Stimulated activated naive CD8-positive, alpha-beta T cell treated with anti-CD3 and anti-CD28 coated beads, Interleukin-15, amount 100 ng/mL, for 72 hours (primary cell): ENCODE results near the gene FXR1.
A peak's percentile ranks its signal among the peaks of the same experiment; 100 is the strongest.

Experiments
- ATAC-seq: fragments of 150-1000 bp; cut with Tn5 transposase; 2 replicates; pipeline ENCODE4 v1.10.0; 2021; ENCODE audit warnings: mild to moderate bottlenecking, moderate library complexity
- DNase-seq, 2 donors: peaks; one replicate each; pipeline ENCODE4 v3.0.0; 2021 to 2022
- H3K27ac Mint-ChIP-seq, 2 donors: one replicate each; pipeline ENCODE4 v1.8.0; 2022; ENCODE audit warnings: mild to moderate bottlenecking in 2 of 2, mixed read lengths in 2 of 2, moderate library complexity in 2 of 2
- H3K27me3 Mint-ChIP-seq: one replicate; pipeline ENCODE4 v1.8.0; 2022; ENCODE audit warnings: mixed read lengths
- H3K4me1 Mint-ChIP-seq: one replicate; pipeline ENCODE4 v1.8.0; 2022; ENCODE audit warnings: mild to moderate bottlenecking, mixed read lengths
- H3K4me3 Mint-ChIP-seq, 2 donors: one replicate each; pipeline ENCODE4 v1.8.0; 2022; ENCODE audit warnings: mild to moderate bottlenecking in 2 of 2, mixed read lengths in 2 of 2, moderate library complexity in 1 of 2
- H3K9me3 Mint-ChIP-seq, 2 donors: one replicate each; pipeline ENCODE4 v1.8.0; 2022; ENCODE audit warnings: mixed read lengths in 2 of 2

Gene FXR1

DNA sequence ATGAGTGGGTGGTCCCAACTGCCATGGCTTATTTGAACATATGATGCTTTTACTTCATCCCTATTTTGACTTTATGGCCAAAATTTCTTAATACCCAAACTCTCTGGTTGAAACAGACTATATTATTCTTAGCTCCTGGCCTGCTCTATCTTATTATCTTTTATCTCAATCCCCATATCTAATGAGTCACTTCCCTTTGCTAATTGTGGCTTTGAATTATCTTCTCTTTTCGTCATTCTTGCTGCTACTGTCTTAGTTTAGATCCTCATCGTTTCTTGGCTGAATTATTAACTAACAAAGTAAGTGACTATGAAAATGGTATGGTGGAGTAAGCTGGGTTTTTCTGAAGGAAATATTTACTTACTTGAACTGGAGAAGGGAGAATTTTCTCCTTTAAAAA is 105.2 kb downstream of the FXR1 start:
- Mint-ChIP-seq H3K27me3 (peaks cover 10% of the 10 kb centered on the region), H3K4me1 (no peaks in the 10 kb centered on the region), H3K27ac (peak overlapping the region in 1 of 2 donors; percentile 59), H3K9me3 (no peaks in the 10 kb centered on the region), H3K4me3 (no peak overlapping the region)
- DNase-seq (no peak), ATAC-seq (no peak)

DNA sequence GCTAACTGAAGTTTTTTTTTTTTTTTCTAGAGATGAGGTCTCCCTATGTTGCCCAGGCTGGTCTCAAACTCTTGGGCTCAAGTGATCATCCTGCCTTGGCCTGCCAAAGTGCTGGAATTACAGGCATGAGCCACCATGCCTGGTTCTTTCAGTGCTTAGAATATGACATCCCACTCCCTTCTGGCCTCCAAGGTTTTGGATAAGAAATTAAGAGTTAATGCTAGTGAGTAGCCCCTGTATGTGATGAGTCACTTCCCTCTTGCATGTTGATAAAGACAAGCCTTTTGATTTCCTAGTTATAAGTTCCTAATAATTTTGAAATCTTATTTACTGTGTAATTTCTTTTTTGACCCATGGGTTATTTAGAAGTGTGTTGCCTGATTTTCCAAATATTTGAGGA is 112.7 kb downstream of the FXR1 start:
- H3K27ac Mint-ChIP-seq: no peak overlapping the region
- H3K27me3 Mint-ChIP-seq: no peaks in the 10 kb centered on the region
- H3K4me1 Mint-ChIP-seq: no peaks in the 10 kb centered on the region
- no peak overlapping the region for H3K4me3 Mint-ChIP-seq
- ATAC-seq (no peak), DNase-seq (no peak)
- peaks cover 4 to 7% of the 10 kb centered on the region in 2 donors for H3K9me3 Mint-ChIP-seq

DNA sequence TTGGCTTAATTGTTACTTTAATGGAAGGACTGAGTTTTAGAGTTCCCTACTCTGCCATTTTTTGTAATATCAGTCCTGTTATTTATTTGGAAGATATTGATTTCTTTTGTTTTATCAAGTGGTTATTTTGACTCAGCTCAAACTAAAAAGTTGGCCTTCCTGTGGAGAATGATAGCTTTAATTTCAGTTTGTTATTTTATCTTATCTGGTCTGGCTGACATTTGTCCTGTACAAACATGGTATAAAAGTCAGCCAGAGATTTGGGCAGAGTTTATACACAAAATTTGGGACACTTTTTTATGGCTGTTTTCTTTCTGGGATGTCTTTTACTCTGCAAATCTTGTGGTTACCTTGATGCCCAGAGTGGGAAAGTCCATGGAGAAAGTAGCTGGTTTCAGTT is 118.5 kb downstream of the FXR1 start:
- peaks cover 4 to 7% of the 10 kb centered on the region in 2 donors for H3K9me3 Mint-ChIP-seq
- ATAC-seq: no peak
- no peak for DNase-seq
- no peak overlapping the region for H3K4me3 Mint-ChIP-seq
- no peaks in the 10 kb centered on the region for H3K27me3 Mint-ChIP-seq
- no peaks in the 10 kb centered on the region for H3K4me1 Mint-ChIP-seq
- no peak overlapping the region for H3K27ac Mint-ChIP-seq
